ENCODE results near the gene UTS2R. TPM values are rescaled to one million over a fixed set of nuclear protein-coding genes. Genes with fewer than 3 reads are reported as not detected.

Gene UTS2R
- total RNA-seq, 1 experiment from 2014 or later: not detected

DNA sequence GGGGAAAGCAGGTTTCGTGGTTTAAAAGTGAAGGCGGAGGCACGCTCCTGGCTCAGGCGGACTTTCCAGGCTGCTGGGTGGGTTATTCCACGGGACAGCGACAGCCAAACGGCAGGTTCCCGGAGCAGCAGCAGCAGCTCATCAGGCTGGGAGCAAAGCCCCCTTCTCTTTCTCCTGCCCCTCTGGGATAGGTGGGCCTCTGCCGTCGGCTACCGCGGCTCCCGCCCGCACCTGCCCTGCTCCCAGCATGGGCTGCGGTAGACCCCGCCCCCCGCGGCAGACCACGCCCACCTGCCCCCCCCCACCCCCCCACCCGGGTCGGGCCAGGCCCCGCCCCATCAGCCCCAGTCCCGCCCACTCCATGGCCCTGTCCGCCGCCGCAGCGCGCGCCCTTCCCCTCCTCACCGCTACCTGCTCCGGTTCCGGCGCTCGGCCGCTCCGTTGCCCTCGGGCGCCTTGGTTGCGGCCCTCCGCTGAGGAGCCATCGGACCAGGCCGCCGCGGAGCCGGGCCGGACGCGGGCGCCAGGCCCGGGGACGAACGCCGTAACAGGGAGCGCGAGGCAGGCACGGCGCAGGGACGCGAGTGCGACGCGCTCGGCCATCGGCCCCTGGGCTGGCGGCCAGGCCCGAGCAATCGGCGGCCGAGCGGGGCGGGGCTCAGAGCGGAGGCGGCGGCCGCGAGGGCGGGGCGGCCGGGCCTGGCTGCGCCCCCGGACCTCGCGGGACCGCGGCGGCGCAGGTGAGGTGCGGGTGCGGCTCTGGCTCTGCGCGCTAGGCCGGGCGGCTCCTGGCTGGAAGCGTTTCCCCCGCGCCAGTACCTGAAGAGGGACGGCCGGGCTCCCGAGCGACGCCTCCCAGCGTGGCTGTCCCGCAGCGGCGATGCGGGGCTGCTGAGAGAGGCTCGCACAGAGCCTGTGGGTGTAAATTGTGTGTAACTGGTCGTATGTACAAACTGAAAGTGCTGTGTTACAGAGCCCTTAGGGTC lies 46.7 kb downstream of the UTS2R start, which contains the start of the genes HEXD and OGFOD3:
Gene HEXD (plus strand): TSS at position 347 of the 986 bp plus-strand sequence. CDS start 1,453 bp downstream, outside the sequence.
Gene OGFOD3 (minus strand): TSS at position 586 of the 986 bp plus-strand sequence. CDS start 101 bp downstream, at position 485.
- peak within 1 kb of the TSS; percentile 71 for H3K4me3 Mint-ChIP-seq (ENCODE audit: unreplicated experiment)
- H3K27ac Mint-ChIP-seq (ENCODE audit: low read depth, unreplicated experiment): no peak within 1 kb of the TSS
- CTCF ChIA-PET: interaction anchor here (0.6 to 1.4 kb wide), 5 partner anchors 61 to 136 kb away, joined by 3 to 8 read pairs (median 3); no protein-coding TSS in a partner anchor
- intact Hi-C loops (cut with micrococcal nuclease): loop anchor here (10.0 kb wide), 2 partner anchors 107 to 137 kb away; no protein-coding TSS in a partner anchor
- H3K9me3 Mint-ChIP-seq (ENCODE audit: unreplicated experiment): peaks cover 8% of the 10 kb centered on the region
- TF ChIP-seq, protein P1, sequence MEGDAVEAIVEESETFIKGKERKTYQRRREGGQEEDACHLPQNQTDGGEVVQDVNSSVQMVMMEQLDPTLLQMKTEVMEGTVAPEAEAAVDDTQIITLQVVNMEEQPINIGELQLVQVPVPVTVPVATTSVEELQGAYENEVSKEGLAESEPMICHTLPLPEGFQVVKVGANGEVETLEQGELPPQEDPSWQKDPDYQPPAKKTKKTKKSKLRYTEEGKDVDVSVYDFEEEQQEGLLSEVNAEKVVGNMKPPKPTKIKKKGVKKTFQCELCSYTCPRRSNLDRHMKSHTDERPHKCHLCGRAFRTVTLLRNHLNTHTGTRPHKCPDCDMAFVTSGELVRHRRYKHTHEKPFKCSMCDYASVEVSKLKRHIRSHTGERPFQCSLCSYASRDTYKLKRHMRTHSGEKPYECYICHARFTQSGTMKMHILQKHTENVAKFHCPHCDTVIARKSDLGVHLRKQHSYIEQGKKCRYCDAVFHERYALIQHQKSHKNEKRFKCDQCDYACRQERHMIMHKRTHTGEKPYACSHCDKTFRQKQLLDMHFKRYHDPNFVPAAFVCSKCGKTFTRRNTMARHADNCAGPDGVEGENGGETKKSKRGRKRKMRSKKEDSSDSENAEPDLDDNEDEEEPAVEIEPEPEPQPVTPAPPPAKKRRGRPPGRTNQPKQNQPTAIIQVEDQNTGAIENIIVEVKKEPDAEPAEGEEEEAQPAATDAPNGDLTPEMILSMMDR (IDR thresholded peaks at IDR 0.05; ENCODE audit: unreplicated experiment): no peak
- POLR2A ChIA-PET: interaction anchor here (0.7 to 1.8 kb wide), 16 partner anchors 10 to 229 kb away, joined by 3 to 12 read pairs (median 4); partner anchors contain the start of genes FOXK2 and NARF
- H3K36me3 Mint-ChIP-seq (ENCODE audit: insufficient read depth, unreplicated experiment): peaks cover 14% of the 10 kb centered on the region
- no peaks in the 10 kb centered on the region for H3K4me1 Mint-ChIP-seq (ENCODE audit: insufficient read depth, unreplicated experiment)
- H3K27me3 Mint-ChIP-seq (ENCODE audit: insufficient read depth, unreplicated experiment): no peaks in the 10 kb centered on the region
- no TSS peak for BruUV-seq (replicated peaks)
- DNase-seq (ENCODE audit: unreplicated experiment): peak; percentile 78

- H3K4me3 Mint-ChIP-seq (ENCODE audit: unreplicated experiment): peak overlapping the region; percentile 71
- TF ChIP-seq, protein P1 (IDR thresholded peaks at IDR 0.05; ENCODE audit: unreplicated experiment): no peak
- BruUV-seq (replicated peaks): no TSS peak
- no peak for DNase-seq (ENCODE audit: unreplicated experiment)
- ChIA-PET CTCF (interaction anchor here (0.5 to 1.4 kb wide), 3 partner anchors 108 to 397 kb away, joined by 3 to 4 read pairs (median 3); no protein-coding TSS in a partner anchor), POLR2A (interaction anchor here (0.6 to 1.8 kb wide), 13 partner anchors 8 to 228 kb away, joined by 3 to 12 read pairs (median 4); partner anchors contain the start of genes FOXK2 and NARF)
- intact Hi-C loops (cut with micrococcal nuclease): loop anchor here (10.0 kb wide), 2 partner anchors 105 to 135 kb away; no protein-coding TSS in a partner anchor
- peaks cover 8% of the 10 kb centered on the region for H3K9me3 Mint-ChIP-seq (ENCODE audit: unreplicated experiment)
- H3K36me3 Mint-ChIP-seq (ENCODE audit: insufficient read depth, unreplicated experiment): peaks cover 10% of the 10 kb centered on the region
- no peaks in the 10 kb centered on the region for H3K27me3 Mint-ChIP-seq (ENCODE audit: insufficient read depth, unreplicated experiment)
- H3K27ac Mint-ChIP-seq (ENCODE audit: low read depth, unreplicated experiment): no peak overlapping the region
- H3K4me1 Mint-ChIP-seq (ENCODE audit: insufficient read depth, unreplicated experiment): no peaks in the 10 kb centered on the region
Observed at GRCh38 chr17:82419540-82419939, 48.0 kb downstream of the UTS2R start.

GRCh38 chr17:82424001-82424862 lies 52.7 kb downstream of the UTS2R start:
- peak; percentile 47 for DNase-seq (ENCODE audit: unreplicated experiment)
- Mint-ChIP-seq H3K4me3 (ENCODE audit: unreplicated experiment) (no peak overlapping the region), H3K9me3 (ENCODE audit: unreplicated experiment) (peaks cover 8% of the 10 kb centered on the region), H3K27ac (ENCODE audit: low read depth, unreplicated experiment) (no peak overlapping the region), H3K27me3 (ENCODE audit: insufficient read depth, unreplicated experiment) (no peaks in the 10 kb centered on the region), H3K4me1 (ENCODE audit: insufficient read depth, unreplicated experiment) (no peaks in the 10 kb centered on the region), H3K36me3 (ENCODE audit: insufficient read depth, unreplicated experiment) (peaks cover 10% of the 10 kb centered on the region)
- intact Hi-C loops (cut with micrococcal nuclease): no loop called here
- CTCF ChIA-PET: interaction anchor here (0.7 to 0.8 kb wide), 2 partner anchors 71 to 443 kb away, joined by 3 to 5 read pairs; no protein-coding TSS in a partner anchor
- TF ChIP-seq, protein P1 (IDR thresholded peaks at IDR 0.05; ENCODE audit: unreplicated experiment): peak; percentile 49
- POLR2A ChIA-PET: interaction anchor here (0.6 kb wide), 1 partner anchor 25 kb away, joined by 3 read pairs; no protein-coding TSS in a partner anchor
- no TSS peak for BruUV-seq (replicated peaks)
